ENCODE data around the gene EXOSC7.

GRCh38 chr3:45043728-45044299 lies 67.8 kb downstream of the EXOSC7 start:
- TF ChIP-seq CTCF (optimal IDR thresholded peaks at IDR 0.05 in 1 of 3, IDR thresholded peaks at IDR 0.05 in 1 of 3, conservative IDR thresholded peaks at IDR 0.05 in 1 of 3; ENCODE audit: extremely low read depth in 1 of 3, insufficient read depth in 2 of 3, low read length in 3 of 3), result peak; percentile 2 to 43 (median 14)
- no peak for TF ChIP-seq EZH2 (IDR thresholded peaks at IDR 0.05; ENCODE audit: low read length)

Measured in keratinocyte (primary cell).